GM12878 (cell line): Measurements from ENCODE around the gene POLR2B.

Experiments
- EP300 ChIP-seq, 2 experiments: fragments of 150-350 bp in 1 of 2; IDR thresholded peaks; 2 replicates each; pipeline ENCODE4 v1.6.1; 2011 to 2012; ENCODE audit warnings: low read depth in 2 of 2, low read length in 2 of 2, borderline replicate concordance in 1 of 2, improper control_type of control experiment in 1 of 2, inconsistent platforms in 1 of 2; ENCODE audit not compliant: control insufficient read depth in 1 of 2
- POLR2A ChIP-seq: IDR thresholded peaks from 2 replicates; pipeline ENCODE4 v1.6.1; 2011; ENCODE audit warnings: low read depth, mild to moderate bottlenecking, low read length
- SMAD1 ChIP-seq: fragments of 450-650 bp; IDR thresholded peaks from 2 replicates; pipeline ENCODE4 v1.6.1; 2018; ENCODE audit warnings: mild to moderate bottlenecking, low read depth; ENCODE audit not compliant: partially characterized antibody
- TCF7 ChIP-seq: IDR thresholded peaks from 2 replicates; pipeline ENCODE4 v1.6.1; 2014; ENCODE audit warnings: antibody characterized with exemption, borderline replicate concordance
- ZNF24 ChIP-seq: fragments of 450-650 bp; IDR thresholded peaks from 2 replicates; pipeline ENCODE4 v1.6.1; 2017; ENCODE audit warnings: antibody characterized with exemption, mild to moderate bottlenecking
- TF ChIP-seq, protein P1 (sequence below), 3 experiments: IDR thresholded peaks in 2 of 3; conservative IDR thresholded peaks in 1 of 3; 2 replicates each; pipeline ENCODE4 v1.5.1; 2011; ENCODE audit warnings: low read depth in 3 of 3, low read length in 3 of 3, mild to moderate bottlenecking in 3 of 3, control low read depth in 2 of 3, moderate library complexity in 2 of 3, inconsistent platforms in 1 of 3, mixed read lengths in 1 of 3; ENCODE audit not compliant: control insufficient read depth in 2 of 3, insufficient read depth in 1 of 3; ENCODE audit errors: extremely low read depth in 1 of 3

DNA sequence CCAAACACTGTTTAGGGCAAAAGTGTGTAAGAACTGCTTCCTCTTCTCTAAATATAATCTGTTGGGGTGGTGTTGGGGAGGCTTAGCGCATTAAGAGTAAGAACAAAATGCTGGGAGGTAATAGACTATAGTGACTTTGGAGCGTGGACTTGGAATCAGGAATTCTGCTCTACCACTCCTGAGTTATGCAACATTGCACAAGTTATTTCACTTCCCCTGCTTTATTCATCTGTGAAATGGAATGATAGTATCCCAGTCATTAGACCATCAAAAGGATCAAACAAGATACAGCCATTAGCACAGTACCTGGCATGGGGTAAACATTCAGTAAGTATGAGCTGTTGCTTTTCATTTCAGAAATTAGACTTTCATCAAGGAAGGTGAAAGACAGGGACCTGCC, 72.8 kb downstream of the POLR2B start:
- no peak for TF ChIP-seq POLR2A
- no peak for TF ChIP-seq ZNF24
- TF ChIP-seq, protein P1, sequence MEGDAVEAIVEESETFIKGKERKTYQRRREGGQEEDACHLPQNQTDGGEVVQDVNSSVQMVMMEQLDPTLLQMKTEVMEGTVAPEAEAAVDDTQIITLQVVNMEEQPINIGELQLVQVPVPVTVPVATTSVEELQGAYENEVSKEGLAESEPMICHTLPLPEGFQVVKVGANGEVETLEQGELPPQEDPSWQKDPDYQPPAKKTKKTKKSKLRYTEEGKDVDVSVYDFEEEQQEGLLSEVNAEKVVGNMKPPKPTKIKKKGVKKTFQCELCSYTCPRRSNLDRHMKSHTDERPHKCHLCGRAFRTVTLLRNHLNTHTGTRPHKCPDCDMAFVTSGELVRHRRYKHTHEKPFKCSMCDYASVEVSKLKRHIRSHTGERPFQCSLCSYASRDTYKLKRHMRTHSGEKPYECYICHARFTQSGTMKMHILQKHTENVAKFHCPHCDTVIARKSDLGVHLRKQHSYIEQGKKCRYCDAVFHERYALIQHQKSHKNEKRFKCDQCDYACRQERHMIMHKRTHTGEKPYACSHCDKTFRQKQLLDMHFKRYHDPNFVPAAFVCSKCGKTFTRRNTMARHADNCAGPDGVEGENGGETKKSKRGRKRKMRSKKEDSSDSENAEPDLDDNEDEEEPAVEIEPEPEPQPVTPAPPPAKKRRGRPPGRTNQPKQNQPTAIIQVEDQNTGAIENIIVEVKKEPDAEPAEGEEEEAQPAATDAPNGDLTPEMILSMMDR (IDR thresholded peaks at IDR 0.05 in 2 of 3, conservative IDR thresholded peaks at IDR 0.05 in 1 of 3; ENCODE audit: control insufficient read depth in 2 of 3, extremely low read depth in 1 of 3, insufficient read depth in 1 of 3, low read depth in 3 of 3, low read length in 3 of 3) = no peak
- TF ChIP-seq TCF7 = no peak
- no peak for TF ChIP-seq SMAD1
- no peak for TF ChIP-seq EP300 (IDR thresholded peaks at IDR 0.05; ENCODE audit: borderline replicate concordance in 1 of 2, control insufficient read depth in 1 of 2, low read depth in 2 of 2, low read length in 2 of 2)
